Activated CD4-positive, alpha-beta T cell treated with anti-CD3 and anti-CD28 coated beads, Interleukin-2, amount 50 U/mL, for 1 hour (primary cell): ENCODE results near the gene TCF12.
A peak's percentile ranks its signal among the peaks of the same experiment; 100 is the strongest.

ENCODE experiments used
- DNase-seq: peaks from one replicate; pipeline ENCODE4 v3.0.0-alpha.2; 2020

TCF12 gene

GRCh38 chr15:57280464-57280863 lies 362.0 kb downstream of the TCF12 start:
- DNase-seq = no peak

- no peak for DNase-seq
Observed at GRCh38 chr15:57281321-57281720, 362.9 kb downstream of the TCF12 start.

GRCh38 chr15:57282686-57283085 lies 364.2 kb downstream of the TCF12 start:
- DNase-seq = no peak

- DNase-seq = no peak
Observed at GRCh38 chr15:57283774-57284503, 365.5 kb downstream of the TCF12 start.

GRCh38 chr15:57284535-57284934 lies 366.1 kb downstream of the TCF12 start:
- no peak for DNase-seq

GRCh38 chr15:57285386-57285785 lies 366.9 kb downstream of the TCF12 start:
- DNase-seq = no peak

GRCh38 chr15:57286446-57287122 lies 368.1 kb downstream of the TCF12 start:
- no peak for DNase-seq

- DNase-seq = no peak
Observed at GRCh38 chr15:57287123-57287521, 368.7 kb downstream of the TCF12 start.

- DNase-seq = no peak
Observed at GRCh38 chr15:57288926-57289580, 370.6 kb downstream of the TCF12 start.

- no peak for DNase-seq
Observed at GRCh38 chr15:57290187-57290586, 371.7 kb downstream of the TCF12 start.

- no peak for DNase-seq
Observed at GRCh38 chr15:57290826-57291225, 372.4 kb downstream of the TCF12 start.

- DNase-seq = no peak
Observed at GRCh38 chr15:57296473-57297162, 378.2 kb downstream of the TCF12 start.

GRCh38 chr15:57297163-57297593 lies 378.7 kb downstream of the TCF12 start:
- DNase-seq = no peak

- DNase-seq = no peak
Observed at GRCh38 chr15:57297630-57298029, 379.2 kb downstream of the TCF12 start.

GRCh38 chr15:57298204-57298603 lies 379.8 kb downstream of the TCF12 start:
- no peak for DNase-seq

- DNase-seq = no peak
Observed at GRCh38 chr15:57298843-57299550, 380.6 kb downstream of the TCF12 start.

- DNase-seq = no peak
Observed at GRCh38 chr15:57301307-57301706, 382.9 kb downstream of the TCF12 start.

- no peak for DNase-seq
Observed at GRCh38 chr15:57302640-57303257, 384.3 kb downstream of the TCF12 start.

GRCh38 chr15:57305009-57305408 lies 386.6 kb downstream of the TCF12 start:
- no peak for DNase-seq

- DNase-seq = peak; percentile 83
Observed at GRCh38 chr15:57306161-57306943, 387.9 kb downstream of the TCF12 start.

- no peak for DNase-seq
Observed at GRCh38 chr15:57306944-57307411, 388.5 kb downstream of the TCF12 start.
